Measurements from ENCODE around the gene MSMB. TPM values are rescaled to one million over a fixed set of nuclear protein-coding genes. Genes with fewer than 3 reads are reported as not detected.

MSMB gene
- total RNA-seq, 1 donor from 2014 or later, result not detected

- no peak overlapping the region for H3K4me3 Mint-ChIP-seq
- H3K4me1 ChIP-seq, result no peaks in the 10 kb centered on the region
- H3K9me3 Mint-ChIP-seq, result no peaks in the 10 kb centered on the region
- H3K36me3 Mint-ChIP-seq, result peaks cover 24% of the 10 kb centered on the region
- no peaks in the 10 kb centered on the region for H3K9me3 ChIP-seq (ENCODE audit: low read depth)
- H3K9ac ChIP-seq, result no peak overlapping the region
- peaks cover 3% of the 10 kb centered on the region for H3F3A ChIP-seq (ENCODE audit: low read depth)
- no peak overlapping the region for H3K4me3 ChIP-seq
- no peak for TF ChIP-seq EZH2 (IDR thresholded peaks at IDR 0.05)
- no peak for TF ChIP-seq CTCF (IDR thresholded peaks at IDR 0.05)
- TF ChIP-seq EZH2phosphoT487 (IDR thresholded peaks at IDR 0.05), result no peak
- peaks cover 4% of the 10 kb centered on the region for H3K36me3 ChIP-seq
- no peaks in the 10 kb centered on the region for H3K27me3 ChIP-seq
- DNase-seq (ENCODE audit: low spot score), result no peak
- peaks cover 7% of the 10 kb centered on the region for H4K20me1 ChIP-seq (ENCODE audit: low read depth)
- no peak overlapping the region for H2AFZ ChIP-seq (replicated peaks)
- H3K4me2 ChIP-seq, result no peak overlapping the region
- peaks cover 2% of the 10 kb centered on the region for H3K4me1 Mint-ChIP-seq
- no peak overlapping the region for H3K27ac Mint-ChIP-seq
- peaks cover 26% of the 10 kb centered on the region for H3K79me2 ChIP-seq (ENCODE audit: low read depth)
- H3K27me3 Mint-ChIP-seq (ENCODE audit: insufficient read depth, low read depth), result peaks cover 2% of the 10 kb centered on the region
- no peak overlapping the region for H3K27ac ChIP-seq
These were observed 31.2 kb downstream of the MSMB start for GRCh38 chr10:46014683-46015405.

- H3F3A ChIP-seq (ENCODE audit: low read depth), result peaks cover 3% of the 10 kb centered on the region
- H3K9ac ChIP-seq, result no peak overlapping the region
- TF ChIP-seq EZH2phosphoT487 (IDR thresholded peaks at IDR 0.05) (no peak), EZH2 (IDR thresholded peaks at IDR 0.05) (no peak), CTCF (IDR thresholded peaks at IDR 0.05) (no peak)
- Mint-ChIP-seq H3K4me1 (no peaks in the 10 kb centered on the region), H3K27me3 (ENCODE audit: insufficient read depth, low read depth) (peaks cover 2% of the 10 kb centered on the region), H3K27ac (no peak overlapping the region), H3K4me3 (no peak overlapping the region), H3K36me3 (peaks cover 26% of the 10 kb centered on the region), H3K9me3 (no peaks in the 10 kb centered on the region)
- peaks cover 4% of the 10 kb centered on the region for H3K36me3 ChIP-seq
- no peak overlapping the region for H2AFZ ChIP-seq (replicated peaks)
- H3K4me3 ChIP-seq, result no peak overlapping the region
- no peak overlapping the region for H3K4me2 ChIP-seq
- DNase-seq (ENCODE audit: low spot score), result no peak
- no peaks in the 10 kb centered on the region for H3K9me3 ChIP-seq (ENCODE audit: low read depth)
- no peaks in the 10 kb centered on the region for H3K27me3 ChIP-seq
- no peak overlapping the region for H3K27ac ChIP-seq
- peaks cover 2% of the 10 kb centered on the region for H4K20me1 ChIP-seq (ENCODE audit: low read depth)
- H3K79me2 ChIP-seq (ENCODE audit: low read depth), result peaks cover 20% of the 10 kb centered on the region
- no peaks in the 10 kb centered on the region for H3K4me1 ChIP-seq
These were observed 31.9 kb downstream of the MSMB start for GRCh38 chr10:46014206-46014605.

GRCh38 chr10:46012746-46013145 lies 33.3 kb downstream of the MSMB start:
- Mint-ChIP-seq H3K27me3 (ENCODE audit: insufficient read depth, low read depth) (peaks cover 2% of the 10 kb centered on the region), H3K27ac (no peak overlapping the region), H3K9me3 (no peaks in the 10 kb centered on the region), H3K4me3 (no peak overlapping the region), H3K36me3 (peaks cover 34% of the 10 kb centered on the region), H3K4me1 (no peaks in the 10 kb centered on the region)
- no peak overlapping the region for H3K4me3 ChIP-seq
- no peak for TF ChIP-seq CTCF (IDR thresholded peaks at IDR 0.05)
- TF ChIP-seq EZH2phosphoT487 (IDR thresholded peaks at IDR 0.05), result no peak
- TF ChIP-seq EZH2 (IDR thresholded peaks at IDR 0.05), result no peak
- H2AFZ ChIP-seq (replicated peaks), result no peak overlapping the region
- no peak overlapping the region for H3K4me2 ChIP-seq
- H3K36me3 ChIP-seq, result peaks cover 14% of the 10 kb centered on the region
- H3F3A ChIP-seq (ENCODE audit: low read depth), result peaks cover 3% of the 10 kb centered on the region
- no peaks in the 10 kb centered on the region for H3K27me3 ChIP-seq
- no peak overlapping the region for H3K27ac ChIP-seq
- no peaks in the 10 kb centered on the region for H4K20me1 ChIP-seq (ENCODE audit: low read depth)
- no peaks in the 10 kb centered on the region for H3K9me3 ChIP-seq (ENCODE audit: low read depth)
- no peaks in the 10 kb centered on the region for H3K4me1 ChIP-seq
- peaks cover 5% of the 10 kb centered on the region for H3K79me2 ChIP-seq (ENCODE audit: low read depth)
- H3K9ac ChIP-seq, result no peak overlapping the region
- DNase-seq (ENCODE audit: low spot score), result no peak
